Measurements from ENCODE around the gene CLSTN3.

Gene CLSTN3

DNA sequence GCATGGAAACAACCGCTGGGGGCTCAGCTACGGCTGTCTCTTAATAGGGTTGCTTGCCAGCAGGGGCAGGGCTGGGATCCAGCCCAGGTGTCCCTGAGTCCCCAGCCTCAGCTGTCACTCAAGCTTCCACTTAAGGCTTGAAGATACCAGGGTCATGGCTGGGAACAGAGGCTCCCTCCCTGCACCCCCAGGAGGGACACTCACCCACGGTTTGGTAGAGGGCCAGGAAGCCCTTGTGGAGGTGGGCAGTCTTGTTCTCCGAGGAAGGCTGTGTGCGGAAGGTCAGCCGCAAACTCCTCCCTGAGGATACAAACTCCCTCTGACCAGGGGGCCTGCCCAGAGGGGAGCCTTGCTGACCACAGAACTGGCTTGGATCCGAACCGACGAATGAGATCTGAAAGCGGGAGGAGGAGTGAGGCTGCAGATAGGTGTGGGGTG, 28.5 kb upstream of the CLSTN3 start:
- H3K27ac ChIP-seq: peak overlapping the region in 1 of 21 experiments; percentile 24
- H3K4me3 ChIP-seq: no peak overlapping the region

DNA sequence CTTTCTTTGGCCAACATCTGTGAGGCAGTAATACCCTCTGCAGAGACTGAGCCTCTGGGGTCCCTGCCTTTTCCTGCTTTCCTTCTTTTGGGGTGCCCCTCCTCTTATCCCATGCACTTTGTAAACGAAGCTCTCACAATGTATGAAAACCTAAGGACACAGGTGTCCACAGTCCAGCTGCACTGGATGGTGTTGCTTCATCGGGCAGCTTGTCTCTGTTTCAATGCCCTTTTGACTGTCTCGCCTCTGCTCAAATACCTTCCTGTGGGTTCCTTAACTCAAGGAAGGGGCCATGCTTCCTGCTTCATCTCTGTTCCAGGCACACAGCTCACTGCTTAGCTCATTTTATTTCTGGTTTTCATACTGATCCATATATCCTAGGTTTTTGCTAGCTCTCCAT, 27.6 kb upstream of the CLSTN3 start:
- Histone ChIP-seq H3K4me3 (no peak overlapping the region), H3K27ac (peak overlapping the region in 1 of 21 experiments; percentile 2)

DNA sequence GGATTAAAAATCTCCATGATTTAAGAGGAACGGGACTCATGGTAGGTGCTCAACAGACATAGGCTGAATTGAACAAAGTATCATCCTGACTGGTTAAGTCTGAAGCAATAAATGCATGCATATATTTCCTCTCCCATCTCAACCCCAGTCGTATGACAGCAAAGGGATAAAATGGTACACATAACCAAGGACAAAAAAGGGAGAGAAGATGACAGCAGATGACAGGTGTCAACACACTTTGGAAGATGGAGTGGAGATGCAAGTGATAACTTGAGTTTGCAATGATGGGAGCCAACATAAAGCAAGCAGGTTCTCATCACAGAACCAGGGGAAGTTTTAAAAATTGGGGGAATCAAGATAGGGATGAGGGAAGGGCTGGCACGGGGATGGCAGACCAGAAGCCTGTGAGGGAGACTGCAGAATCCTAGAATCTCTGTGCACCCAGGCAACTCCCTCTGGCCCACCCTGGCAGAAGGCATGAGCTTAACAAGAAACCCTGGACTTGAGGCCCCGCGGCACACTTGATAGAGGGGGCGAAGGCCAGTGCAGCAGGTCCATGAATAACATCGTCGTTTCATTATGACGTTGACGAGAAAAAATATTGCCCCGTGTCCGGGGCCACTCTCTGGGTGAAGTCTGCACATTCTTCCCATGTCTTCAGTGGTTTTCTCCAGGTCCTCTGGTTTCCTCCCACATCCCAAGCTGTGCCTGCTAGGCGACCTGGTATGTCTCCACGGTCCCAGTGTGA, 26.2 kb upstream of the CLSTN3 start:
- H3K4me3 ChIP-seq: no peak overlapping the region
- H3K27ac ChIP-seq: no peak overlapping the region

DNA sequence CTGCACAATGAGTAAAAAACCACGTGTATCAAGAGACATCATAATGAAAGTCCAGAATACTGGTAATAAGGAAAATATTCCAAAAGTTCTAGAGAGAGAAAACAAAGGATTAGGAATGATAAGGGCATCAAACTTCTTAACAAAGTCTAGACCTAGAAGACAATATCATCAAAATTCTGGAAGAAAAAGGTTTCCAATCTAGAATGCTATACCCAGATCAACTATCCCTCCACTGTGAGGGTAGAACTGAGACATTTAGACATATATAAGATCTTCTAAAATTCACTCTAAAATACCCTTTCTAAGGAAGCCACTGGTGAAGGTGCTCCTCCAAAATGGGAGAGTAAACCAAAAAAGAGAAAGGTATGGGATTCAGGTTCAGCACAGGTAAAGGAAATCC, 24.1 kb upstream of the CLSTN3 start:
- Histone ChIP-seq H3K4me3 (no peak overlapping the region), H3K27ac (no peak overlapping the region)

DNA sequence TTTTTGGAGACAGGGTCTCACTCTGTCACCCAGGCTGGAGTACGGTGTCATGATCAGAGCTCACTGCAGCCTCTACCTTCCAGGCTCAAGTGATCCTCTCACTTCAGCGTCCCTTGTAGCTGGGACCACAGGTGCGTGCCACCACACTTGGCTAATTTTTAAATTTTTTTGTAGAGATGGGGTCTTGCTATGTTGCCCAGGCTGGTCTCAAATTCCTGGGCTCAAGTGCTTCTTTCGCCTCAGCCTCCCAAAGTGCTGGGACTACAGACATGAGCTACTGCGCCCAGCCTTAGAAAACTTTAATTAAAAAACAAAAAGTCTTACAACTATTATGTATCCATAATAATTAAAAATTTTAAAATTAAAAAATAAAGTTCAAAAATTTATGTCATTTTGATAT, 23.0 kb upstream of the CLSTN3 start:
- Histone ChIP-seq H3K4me3 (peak overlapping the region in 3 of 7 experiments; percentile 38 to 51 (median 47)), H3K27ac (peak overlapping the region in 10 of 21 experiments; percentile 94 to 99 (median 96))

DNA sequence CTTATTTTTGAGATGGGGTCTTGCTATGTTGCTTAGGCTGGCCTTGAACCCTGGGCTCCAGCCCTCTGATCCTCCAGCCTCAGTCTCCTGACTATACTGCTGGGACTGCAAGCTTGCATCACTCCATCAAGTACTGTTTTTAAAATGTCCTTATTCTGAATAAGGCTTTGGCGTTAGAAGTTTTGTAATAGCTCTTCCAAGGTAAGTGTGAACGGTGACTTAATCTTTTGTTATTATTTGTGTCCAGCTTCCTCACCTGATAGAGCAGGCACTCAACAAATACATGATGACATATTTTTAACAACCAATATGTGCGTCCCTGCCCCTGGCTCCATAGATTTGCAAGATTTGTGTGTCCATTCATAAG, 22.6 kb upstream of the CLSTN3 start:
- H3K4me3 ChIP-seq: peak overlapping the region; percentile 38 to 61 (median 49)

DNA sequence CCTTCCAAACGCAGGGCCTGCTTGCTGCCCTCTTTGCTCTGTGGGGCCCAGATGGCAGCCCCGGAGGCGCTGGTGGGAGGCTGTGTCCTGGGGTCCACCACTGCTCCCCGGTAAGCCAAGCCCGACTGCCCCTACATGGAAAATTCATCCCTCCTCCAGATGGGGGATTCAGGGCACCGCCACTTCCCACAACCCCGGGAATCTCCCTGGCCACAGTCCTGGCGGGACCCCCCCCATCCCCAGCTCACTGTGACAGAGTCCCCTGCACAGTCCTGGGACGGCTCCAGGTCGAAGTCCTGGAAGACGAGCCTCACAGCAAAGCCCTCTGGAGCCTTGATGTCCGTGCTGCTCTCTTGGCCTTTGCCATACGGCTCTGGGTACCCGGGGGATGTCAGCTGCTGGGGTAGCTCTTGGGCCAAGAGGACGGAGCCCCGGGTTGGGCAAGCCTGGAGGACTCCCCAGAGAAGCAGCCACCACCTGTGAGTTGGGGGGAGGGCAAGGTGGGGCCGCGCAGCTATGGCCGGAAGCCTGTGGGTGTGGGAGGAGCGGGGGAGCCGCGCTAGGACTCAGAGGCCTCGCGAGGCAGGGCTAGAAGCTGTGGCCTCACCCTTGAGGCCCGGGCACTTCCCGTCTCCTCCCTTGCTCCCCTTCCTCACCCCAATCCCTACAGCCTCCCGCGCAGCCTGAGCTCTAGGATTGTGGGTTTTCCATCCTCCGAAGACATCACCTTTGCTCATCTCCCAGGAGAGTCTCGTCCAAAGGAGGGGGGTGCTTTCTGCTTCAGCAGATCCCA, 22.0 kb upstream of the CLSTN3 start:
- H3K4me3 ChIP-seq: peak overlapping the region; percentile 38 to 61 (median 49)
- H3K27ac ChIP-seq: peak overlapping the region; percentile 80 to 99 (median 95)

More for the DNA sequence above, 22.6 kb upstream of the CLSTN3 start:
- H3K27ac ChIP-seq: peak overlapping the region in 20 of 21 experiments; percentile 80 to 99 (median 95)

DNA sequence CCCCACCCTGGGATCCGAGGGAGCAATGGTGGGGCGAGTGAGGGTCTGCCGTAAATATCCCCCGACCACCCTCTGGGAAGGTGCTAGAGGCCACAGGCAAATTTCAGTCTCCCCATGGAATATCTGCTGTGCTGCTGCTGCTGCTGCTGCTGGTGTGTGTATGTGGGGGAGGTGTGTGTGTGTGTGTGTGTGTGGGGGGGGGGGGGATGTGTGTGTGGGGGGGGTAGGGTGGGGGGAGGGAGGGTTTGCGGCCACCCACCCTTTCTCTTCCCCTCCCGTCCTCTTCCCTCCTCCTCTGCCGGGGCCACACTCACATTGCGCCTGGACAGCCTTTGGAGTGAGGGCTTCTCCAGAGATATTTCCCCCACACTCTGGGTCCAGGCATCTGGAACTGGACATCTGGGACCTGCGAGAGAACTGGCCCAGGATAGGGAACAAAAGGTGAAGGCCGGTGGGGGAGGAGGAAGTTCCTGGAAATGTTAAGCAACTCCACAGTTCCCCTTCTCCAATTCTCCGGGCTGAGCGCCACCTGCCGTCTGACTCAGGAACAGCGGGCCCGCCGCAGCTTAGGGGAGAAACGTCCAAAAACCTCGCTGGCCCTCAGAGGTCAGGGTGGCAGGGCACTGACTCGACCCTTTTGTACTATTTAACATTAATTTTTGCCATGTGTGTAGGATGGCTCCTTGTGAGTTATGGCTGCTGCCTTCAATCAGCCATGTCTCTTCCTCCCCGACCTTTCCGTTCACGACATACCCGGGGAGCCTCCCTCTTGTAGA, 21.2 kb upstream of the CLSTN3 start, which contains the start of gene C1RL:
C1RL (minus strand) TSS at position 419 of the 776 bp plus-strand sequence; CDS start at position 385, 34 bp downstream.
- Histone ChIP-seq H3K27ac (peak within 1 kb of the TSS; percentile 80 to 99 (median 95)), H3K4me3 (peak within 1 kb of the TSS; percentile 38 to 61 (median 49))

DNA sequence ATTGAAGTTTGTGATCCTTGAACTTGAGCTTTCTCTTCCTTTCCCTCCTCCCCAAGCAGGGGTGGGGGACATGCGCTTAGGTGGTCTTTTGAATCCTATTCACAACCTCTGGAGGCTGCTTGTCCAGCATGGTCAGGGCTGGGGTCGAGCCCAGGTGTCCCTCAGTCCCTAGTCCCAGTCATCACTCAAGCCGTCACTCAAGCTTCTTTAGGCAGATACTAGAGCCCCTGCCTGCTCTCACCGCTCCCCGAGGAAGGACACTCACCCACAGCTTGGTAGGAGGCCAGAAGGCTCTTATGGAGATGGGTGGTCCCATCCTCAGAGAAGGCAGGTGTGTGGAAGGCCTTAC, 20.6 kb upstream of the CLSTN3 start:
- peak overlapping the region in 20 of 21 experiments; percentile 27 to 99 (median 95) for H3K27ac ChIP-seq

DNA sequence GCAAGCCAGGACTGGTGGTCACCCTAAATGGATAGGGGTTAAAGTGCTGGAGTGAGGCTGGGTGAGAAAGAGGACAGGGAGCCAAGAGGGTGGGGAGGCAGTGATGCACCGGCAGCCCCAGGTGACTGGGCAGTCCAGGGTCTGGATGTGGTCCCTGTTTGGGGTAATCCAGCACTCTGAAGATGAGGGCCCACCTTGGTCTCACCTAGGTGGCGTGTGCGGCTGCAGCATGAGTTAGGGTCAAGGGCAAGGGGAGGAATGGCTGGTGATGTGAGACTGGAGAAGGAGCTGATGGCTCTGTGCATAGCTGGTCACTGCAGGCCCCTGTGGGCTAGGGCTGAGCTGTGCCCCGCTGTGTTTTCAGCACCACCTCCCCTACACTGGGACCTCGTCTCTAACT, 19.5 kb upstream of the CLSTN3 start:
- no peak overlapping the region for H3K4me3 ChIP-seq
- peak overlapping the region in 6 of 21 experiments; percentile 5 to 93 (median 31) for H3K27ac ChIP-seq

More for the DNA sequence above, 20.6 kb upstream of the CLSTN3 start:
- H3K4me3 ChIP-seq: peak overlapping the region in 5 of 7 experiments; percentile 38 to 61 (median 51)

DNA sequence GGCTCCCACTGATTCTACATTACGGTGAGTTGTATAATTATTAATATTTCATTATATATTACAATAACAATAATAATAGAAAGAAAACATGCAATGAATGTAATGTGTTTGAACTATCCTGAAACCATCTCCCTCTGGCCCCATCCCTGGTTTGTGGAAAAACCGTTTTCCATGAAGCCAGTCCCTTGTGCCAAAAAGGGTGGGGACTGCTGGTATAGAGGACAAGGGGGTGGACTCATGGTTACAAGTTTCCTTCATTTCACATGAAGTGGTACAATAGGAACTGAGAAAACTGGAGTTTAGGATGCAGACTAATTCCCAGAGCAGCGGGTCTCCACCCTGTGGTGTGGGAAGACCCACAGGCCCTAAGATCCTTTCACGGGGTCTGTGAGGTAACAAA, 18.1 kb upstream of the CLSTN3 start:
- no peak overlapping the region for H3K4me3 ChIP-seq
- H3K27ac ChIP-seq: peak overlapping the region in 10 of 21 experiments; percentile 3 to 60 (median 38)

DNA sequence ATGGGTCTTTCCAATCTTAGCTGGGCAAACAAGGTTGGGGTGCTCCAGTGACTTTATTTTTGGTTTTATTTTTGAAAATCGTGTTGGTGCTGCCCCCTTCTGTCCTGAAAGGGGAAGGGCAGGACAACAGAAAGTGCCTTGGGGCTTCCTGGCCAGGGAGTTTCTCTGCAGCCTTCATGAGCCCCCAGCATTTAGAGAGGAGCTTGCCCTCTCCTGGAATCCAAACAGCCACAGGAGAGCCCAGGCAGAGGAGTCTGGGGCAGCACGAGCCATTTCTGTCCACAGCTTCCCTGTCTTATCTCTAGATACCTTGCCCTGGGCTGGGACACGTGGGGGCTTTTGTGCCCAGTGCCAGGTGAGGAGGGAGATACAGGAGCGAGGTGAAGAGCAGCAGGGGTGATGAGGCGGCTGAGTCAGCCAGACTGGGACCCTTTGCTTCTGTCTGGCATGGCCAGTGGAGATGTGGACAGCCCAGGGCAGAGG, 16.7 kb upstream of the CLSTN3 start:
- no peak overlapping the region for H3K4me3 ChIP-seq
- H3K27ac ChIP-seq: peak overlapping the region in 4 of 21 experiments; percentile 6 to 57 (median 22)

DNA sequence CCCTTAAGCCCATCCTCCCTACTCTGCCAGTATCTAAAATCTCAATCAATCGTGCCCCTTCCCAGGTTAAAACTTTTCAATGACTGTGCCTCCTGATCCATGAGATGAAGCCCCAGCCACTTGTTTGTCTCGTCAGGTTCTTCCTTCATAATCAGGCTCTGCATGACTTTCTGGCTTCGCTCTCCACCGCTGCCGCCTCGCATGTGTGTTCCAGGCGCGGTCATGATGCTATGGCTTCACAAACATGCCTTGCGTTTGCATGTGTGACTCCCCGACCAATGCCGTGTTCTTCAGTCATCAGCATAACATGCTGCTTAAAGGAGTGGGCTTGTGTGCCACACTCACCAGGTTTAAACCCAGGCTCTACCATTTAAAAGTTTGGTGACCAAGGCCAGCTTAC, 16.2 kb upstream of the CLSTN3 start:
- Histone ChIP-seq H3K4me3 (no peak overlapping the region), H3K27ac (peak overlapping the region in 2 of 21 experiments; percentile 6 to 14)

DNA sequence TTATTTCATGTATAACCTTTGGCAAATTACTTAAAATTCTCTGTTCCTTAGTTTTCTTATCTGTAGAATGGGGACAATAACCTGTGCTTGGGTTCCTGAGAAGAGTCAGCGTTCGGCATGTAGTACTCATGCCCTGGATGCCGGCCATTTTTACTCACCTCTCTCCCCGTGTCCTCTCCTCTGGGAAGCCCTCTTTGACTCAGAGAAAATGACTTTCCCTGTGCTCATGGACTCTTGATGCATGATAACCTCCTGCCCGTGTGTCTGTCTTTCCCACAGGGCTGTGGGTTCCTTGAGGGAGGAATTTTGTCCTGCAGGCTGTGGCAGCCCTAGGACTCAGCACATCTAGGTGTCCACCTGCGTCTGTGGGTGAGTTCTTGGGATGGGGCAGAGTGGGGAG, 15.3 kb upstream of the CLSTN3 start:
- no peak overlapping the region for H3K4me3 ChIP-seq
- no peak overlapping the region for H3K27ac ChIP-seq

DNA sequence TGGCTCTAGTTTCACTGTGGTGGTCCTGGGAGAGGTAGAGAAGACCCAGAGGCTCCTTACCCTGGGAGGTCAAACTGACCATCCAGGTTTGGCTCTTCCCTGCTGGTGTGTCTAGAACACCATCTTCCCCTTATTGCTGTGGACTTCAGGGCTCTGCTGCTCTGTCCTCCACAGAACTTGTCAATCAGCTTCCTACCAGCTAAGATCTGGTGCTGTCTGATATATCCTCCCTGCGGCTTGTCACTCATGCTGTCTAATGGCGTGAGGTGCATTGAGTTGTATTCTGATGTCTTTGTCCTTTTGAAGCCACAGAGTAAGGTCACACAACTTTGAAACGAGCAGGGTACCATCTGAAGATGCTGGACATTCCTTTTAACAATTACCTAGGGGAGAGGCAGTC, 14.0 kb upstream of the CLSTN3 start:
- H3K4me3 ChIP-seq: no peak overlapping the region
- no peak overlapping the region for H3K27ac ChIP-seq

DNA sequence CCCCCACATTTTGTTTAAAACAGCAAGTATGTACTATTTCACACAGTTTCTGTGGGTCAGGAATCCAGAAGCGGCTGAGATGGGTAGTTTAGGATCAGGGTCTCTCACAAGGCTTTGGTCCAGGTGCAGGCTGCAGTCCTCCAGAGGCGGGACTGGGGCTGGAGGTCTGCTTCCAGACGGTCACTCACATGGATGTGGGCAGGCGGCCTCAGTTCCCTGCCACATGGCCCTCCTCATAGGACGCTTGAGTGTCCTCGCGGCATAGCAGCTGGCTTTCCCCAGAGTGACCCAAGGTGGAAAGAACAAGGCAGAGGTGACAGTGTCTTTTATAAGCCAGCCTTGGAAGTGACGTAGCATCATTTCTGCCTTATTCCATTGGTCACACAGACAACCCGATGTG, 13.3 kb upstream of the CLSTN3 start:
- Histone ChIP-seq H3K4me3 (no peak overlapping the region), H3K27ac (no peak overlapping the region)

DNA sequence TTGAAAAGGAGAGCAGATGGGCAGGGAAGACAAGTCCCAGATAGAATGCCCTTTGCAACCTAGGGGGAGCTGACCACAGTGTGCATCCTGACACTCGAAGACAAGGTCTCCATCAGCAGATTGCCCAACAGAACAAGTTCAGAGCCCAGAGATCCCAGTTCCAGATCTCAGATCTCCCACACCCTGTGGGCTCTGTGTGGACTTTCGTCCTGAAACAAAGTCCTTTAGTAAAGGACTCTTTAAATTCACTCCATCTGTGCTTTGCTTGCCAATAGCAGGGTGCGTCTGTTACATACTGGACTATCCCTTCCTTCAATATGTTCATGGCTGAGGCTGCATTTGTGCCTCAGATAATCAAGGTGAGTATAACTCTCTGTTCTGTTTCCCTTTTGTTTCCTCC, 12.5 kb upstream of the CLSTN3 start:
- no peak overlapping the region for H3K4me3 ChIP-seq
- no peak overlapping the region for H3K27ac ChIP-seq

DNA sequence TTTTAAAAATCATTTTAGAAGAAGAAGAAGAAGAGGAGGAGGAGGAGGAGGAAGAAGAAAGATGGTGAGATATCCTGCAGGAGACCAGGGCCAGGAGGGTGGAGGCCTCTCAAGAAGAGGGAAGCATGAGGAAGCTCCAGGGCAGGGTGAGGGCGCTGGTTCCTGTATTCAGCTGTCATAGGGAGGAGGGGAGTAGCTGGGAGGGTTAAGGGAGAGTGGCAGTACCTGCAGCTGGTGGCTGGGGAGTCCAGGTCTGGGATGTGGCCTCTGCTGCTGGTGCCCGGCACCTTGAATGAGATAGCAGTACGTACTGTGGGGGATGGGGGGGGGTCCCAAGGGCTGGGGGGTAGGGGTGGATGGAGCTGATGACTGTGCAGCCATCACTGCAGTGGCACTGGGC, 11.3 kb upstream of the CLSTN3 start:
- no peak overlapping the region for H3K27ac ChIP-seq
- no peak overlapping the region for H3K4me3 ChIP-seq

DNA sequence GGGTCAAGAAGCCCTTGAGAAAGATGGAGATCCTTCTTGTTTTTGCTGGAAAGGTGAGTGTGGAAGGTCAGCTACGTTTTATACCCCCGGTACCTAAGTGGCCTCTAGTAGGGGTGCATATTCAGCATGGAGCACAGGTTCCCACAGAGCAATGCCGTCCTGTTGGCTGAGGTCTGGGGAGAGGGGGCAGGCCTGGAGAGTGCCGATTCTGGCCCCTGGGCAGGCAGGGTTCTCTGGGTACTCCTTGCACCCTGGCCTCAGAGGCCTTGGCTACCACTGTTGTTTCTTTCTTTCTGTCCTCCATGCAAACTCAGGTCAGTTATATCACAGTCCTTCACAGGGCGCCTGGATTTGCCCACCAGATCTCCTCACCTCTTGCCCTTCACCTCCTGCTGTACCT, 10.0 kb upstream of the CLSTN3 start:
- no peak overlapping the region for H3K27ac ChIP-seq
- H3K4me3 ChIP-seq: no peak overlapping the region

DNA sequence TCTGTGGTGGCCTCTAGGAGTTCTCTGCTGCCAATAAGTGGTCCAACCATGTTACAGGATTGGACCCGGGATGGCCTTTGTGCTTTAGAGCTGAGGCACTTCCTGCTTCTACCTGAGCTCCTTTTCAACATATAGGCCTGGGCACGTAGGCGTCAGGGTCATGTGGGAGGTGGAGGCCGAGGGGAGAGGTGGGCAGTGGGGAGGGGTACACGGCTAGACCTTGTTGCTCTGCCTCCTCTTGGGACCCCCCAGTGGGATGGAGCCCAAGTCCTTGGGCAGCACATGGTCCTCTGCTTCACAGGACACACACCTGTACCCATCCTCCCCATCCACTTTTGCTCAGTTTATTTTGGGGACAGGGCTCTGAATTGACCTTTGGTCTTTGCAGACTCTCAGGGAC, 8.8 kb upstream of the CLSTN3 start:
- H3K27ac ChIP-seq: peak overlapping the region in 3 of 21 experiments; percentile 30 to 53 (median 35)

More for the DNA sequence above, 8.8 kb upstream of the CLSTN3 start:
- H3K4me3 ChIP-seq: no peak overlapping the region

Data from skin epidermis (tissue), 12 donors.